H9 (cell line): ENCODE measurements around the gene N4BP2L1. TPM values are rescaled to one million over a fixed set of nuclear protein-coding genes. Genes with fewer than 3 reads are reported as not detected.

Experiments used
- DNase-seq: peaks from one replicate; pipeline ENCODE4 v3.0.0-alpha.2; 2017
- H2AFZ ChIP-seq: one replicate; pipeline ENCODE4 v1.6.1; 2013; ENCODE audit warnings: mild to moderate bottlenecking, low read length, control low read depth, moderate library complexity
- H2AK5ac ChIP-seq: 2 replicates; pipeline ENCODE4 v1.6.1; 2013; ENCODE audit warnings: low read length, control low read depth, mixed read lengths; ENCODE audit not compliant: insufficient read length
- H2BK120ac ChIP-seq: one replicate; pipeline ENCODE4 v1.6.1; 2013; ENCODE audit warnings: low read depth, mild to moderate bottlenecking, low read length, control low read depth, inconsistent platforms; ENCODE audit not compliant: poor library complexity, severe bottlenecking
- H2BK12ac ChIP-seq: 2 replicates; pipeline ENCODE4 v1.6.1; 2013; ENCODE audit warnings: low read length, control low read depth, mixed read lengths, low read depth; ENCODE audit not compliant: insufficient read length
- H2BK15ac ChIP-seq: 2 replicates; pipeline ENCODE4 v1.6.1; 2013; ENCODE audit warnings: low read depth, low read length, control low read depth
- H2BK20ac ChIP-seq: one replicate; pipeline ENCODE4 v1.6.1; 2013; ENCODE audit warnings: low read depth, mild to moderate bottlenecking, low read length, control low read depth, inconsistent platforms; ENCODE audit not compliant: poor library complexity, severe bottlenecking
- H2BK5ac ChIP-seq: 2 replicates; pipeline ENCODE4 v1.6.1; 2013; ENCODE audit warnings: low read length, control low read depth, mixed read lengths; ENCODE audit not compliant: insufficient read length
- H3K14ac ChIP-seq: 2 replicates; pipeline ENCODE4 v1.6.1; 2013; ENCODE audit warnings: low read length, control low read depth; ENCODE audit not compliant: insufficient read depth
- H3K18ac ChIP-seq: 2 replicates; pipeline ENCODE4 v1.6.1; 2013; ENCODE audit warnings: low read depth, mild to moderate bottlenecking, mixed read lengths, low read length, control low read depth; ENCODE audit not compliant: insufficient read length
- H3K23ac ChIP-seq: 2 replicates; pipeline ENCODE4 v1.6.1; 2013; ENCODE audit warnings: low read length, control low read depth, mixed read lengths, low read depth; ENCODE audit not compliant: insufficient read length
- H3K23me2 ChIP-seq: 2 replicates; pipeline ENCODE4 v1.6.1; 2013; ENCODE audit warnings: low read depth, mild to moderate bottlenecking, mixed read lengths, low read length, control low read depth; ENCODE audit not compliant: insufficient read length, poor library complexity, severe bottlenecking
- H3K27ac ChIP-seq: 2 replicates; pipeline ENCODE4 v1.5.1; 2013; ENCODE audit warnings: low read length, control low read depth, mixed read lengths, low read depth; ENCODE audit not compliant: insufficient read length
- H3K27me3 ChIP-seq: 2 replicates; pipeline ENCODE4 v1.6.1; 2013; ENCODE audit warnings: low read length, control low read depth, inconsistent platforms; ENCODE audit not compliant: insufficient read depth
- H3K4ac ChIP-seq: 2 replicates; pipeline ENCODE4 v1.6.1; 2013; ENCODE audit warnings: low read depth, mild to moderate bottlenecking, control low read depth, inconsistent platforms, low read length, moderate library complexity
- H3K4me1 ChIP-seq: 2 replicates; pipeline ENCODE4 v1.6.1; 2013; ENCODE audit warnings: low read length, control low read depth, inconsistent platforms; ENCODE audit not compliant: insufficient read depth
- H3K4me2 ChIP-seq: 2 replicates; pipeline ENCODE4 v1.6.1; 2013; ENCODE audit warnings: low read length, control low read depth, mixed read lengths; ENCODE audit not compliant: insufficient read length, insufficient read depth
- H3K56ac ChIP-seq: 2 replicates; pipeline ENCODE4 v1.6.1; 2013; ENCODE audit warnings: low read depth, mild to moderate bottlenecking, mixed read lengths, low read length, control low read depth; ENCODE audit not compliant: insufficient read length
- H3K79me1 ChIP-seq: 2 replicates; pipeline ENCODE4 v1.6.1; 2013; ENCODE audit warnings: low read depth, mild to moderate bottlenecking, moderate library complexity, low read length, control low read depth, inconsistent platforms; ENCODE audit not compliant: insufficient read depth, poor library complexity, severe bottlenecking
- H3K79me2 ChIP-seq: 2 replicates; pipeline ENCODE4 v1.6.1; 2013; ENCODE audit warnings: low read length, control low read depth, inconsistent platforms; ENCODE audit not compliant: insufficient read depth
- H3K9ac ChIP-seq: 2 replicates; pipeline ENCODE4 v1.6.1; 2013; ENCODE audit warnings: low read length, control low read depth, mixed read lengths; ENCODE audit not compliant: insufficient read length; ENCODE audit errors: extremely low read depth
- H3K9me3 ChIP-seq: one replicate; pipeline ENCODE4 v1.6.1; 2013; ENCODE audit warnings: low read depth, low read length, inconsistent platforms; ENCODE audit not compliant: control insufficient read depth
- H3T11ph ChIP-seq: one replicate; pipeline ENCODE4 v1.6.1; 2013; ENCODE audit warnings: mild to moderate bottlenecking, low read length, control low read depth, inconsistent platforms
- H4K20me1 ChIP-seq: one replicate; pipeline ENCODE4 v1.6.1; 2013; ENCODE audit not compliant: control insufficient read depth, insufficient read length, insufficient read depth
- H4K5ac ChIP-seq: 2 replicates; pipeline ENCODE4 v1.6.1; 2013; ENCODE audit warnings: low read depth, mild to moderate bottlenecking, mixed read lengths, low read length, control low read depth; ENCODE audit not compliant: insufficient read length
- H4K8ac ChIP-seq: replicated peaks from 2 replicates; pipeline ENCODE4 v1.6.1; 2013; ENCODE audit warnings: low read length, control low read depth, mixed read lengths, low read depth; ENCODE audit not compliant: insufficient read length
- H4K91ac ChIP-seq: 2 replicates; pipeline ENCODE4 v1.6.1; 2013; ENCODE audit warnings: low read depth, mild to moderate bottlenecking, moderate library complexity, mixed read lengths, low read length, control low read depth; ENCODE audit not compliant: insufficient read length
- H3K27ac Mint-ChIP-seq, 3 experiments: 2 replicates in 2 of 3; 3 replicates in 1 of 3; pipeline ENCODE4 v1.8.0; 2020 to 2021; ENCODE audit warnings: mixed read lengths in 3 of 3, mild to moderate bottlenecking in 1 of 3, moderate library complexity in 1 of 3
- H3K27me3 Mint-ChIP-seq: 2 replicates; pipeline ENCODE4 v1.8.0; 2021; ENCODE audit warnings: low read depth, mild to moderate bottlenecking, moderate library complexity, mixed read lengths
- H3K36me3 Mint-ChIP-seq, 3 experiments: 2 replicates in 2 of 3; 3 replicates in 1 of 3; pipeline ENCODE4 v1.8.0; 2020 to 2021; ENCODE audit warnings: low read depth in 3 of 3, mixed read lengths in 3 of 3; ENCODE audit not compliant: insufficient read depth in 1 of 3
- H3K4me1 Mint-ChIP-seq, 2 experiments: 2 replicates each; pipeline ENCODE4 v1.8.0; 2020; ENCODE audit warnings: mixed read lengths in 2 of 2
- H3K4me3 Mint-ChIP-seq, 2 experiments: 2 replicates in 1 of 2; 3 replicates in 1 of 2; pipeline ENCODE4 v1.8.0; 2020 to 2021; ENCODE audit warnings: mild to moderate bottlenecking in 2 of 2, mixed read lengths in 2 of 2, moderate library complexity in 1 of 2
- H3K9me3 Mint-ChIP-seq, 2 experiments: 2 replicates in 1 of 2; 3 replicates in 1 of 2; pipeline ENCODE4 v1.8.0; 2020; ENCODE audit warnings: mild to moderate bottlenecking in 2 of 2, mixed read lengths in 2 of 2, moderate library complexity in 1 of 2
- CTCF ChIP-seq: fragments of 200-600 bp; sonication (generic); conservative IDR thresholded peaks from 3 replicates; pipeline ENCODE4 v1.8.0; 2021; ENCODE audit warnings: antibody characterized with exemption, mild to moderate bottlenecking
- WGBS: extraction: QIAGEN DNeasy Blood & Tissue Kit; methylation state at CpG from one replicate; pipeline ENCODE4 v1.1.7; 2013; ENCODE audit warnings: missing lambda C conversion rate, low lambda C conversion rate, mixed read lengths; ENCODE audit not compliant: insufficient read length; ENCODE audit errors: extremely low coverage; 5-methylcytosine and 5-hydroxymethylcytosine counted together
- total RNA-seq: library from RNA; stranded (reverse); gene quantifications from 2 replicates; pipeline ENCODE4 v1.2.1, GENCODE V29; 2021

N4BP2L1 gene
- total RNA-seq, 1 experiment from 2014 or later: 1.5 TPM

GRCh38 chr13:32423592-32423991 is 4.3 kb downstream of the N4BP2L1 start:
- peaks cover 22 to 25% of the 10 kb centered on the region in 2 experiments for H3K4me1 Mint-ChIP-seq
- peaks cover 12 to 19% (median 14%) of the 10 kb centered on the region in 3 experiments for H3K36me3 Mint-ChIP-seq
- Histone ChIP-seq H2BK15ac (no peak overlapping the region), H3K9ac (no peak overlapping the region), H3K4ac (no peak overlapping the region), H3K9me3 (no peaks in the 10 kb centered on the region), H2BK20ac (no peak overlapping the region), H3K4me2 (no peak overlapping the region), H4K8ac (no peak overlapping the region), H2AFZ (no peak overlapping the region), H3K14ac (no peak overlapping the region), H3K27me3 (peaks cover 4% of the 10 kb centered on the region), H3K27ac (no peak overlapping the region), H3K23ac (no peak overlapping the region), H3K18ac (no peak overlapping the region), H4K20me1 (no peaks in the 10 kb centered on the region), H2AK5ac (no peak overlapping the region), H2BK12ac (no peak overlapping the region), H3K79me2 (no peaks in the 10 kb centered on the region), H3K56ac (no peak overlapping the region), H2BK5ac (no peak overlapping the region), H3T11ph (no peak overlapping the region), H4K91ac (no peak overlapping the region), H2BK120ac (no peak overlapping the region), H3K79me1 (no peaks in the 10 kb centered on the region), H3K23me2 (peaks cover 17% of the 10 kb centered on the region), H4K5ac (no peak overlapping the region), H3K4me1 (peaks cover 3% of the 10 kb centered on the region; the same call in 1 of the 2 replicates)
- no peak for TF ChIP-seq CTCF
- no peak overlapping the region for H3K27ac Mint-ChIP-seq
- WGBS: no CpG with 5 or more reads among the region's 3 CpGs
- peaks cover 19% of the 10 kb centered on the region for H3K27me3 Mint-ChIP-seq
- peaks cover 11 to 12% of the 10 kb centered on the region in 2 experiments for H3K9me3 Mint-ChIP-seq
- no peak for DNase-seq
- H3K4me3 Mint-ChIP-seq: no peak overlapping the region
